Measurements from ENCODE around the gene NCAM2.

The NCAM2 gene

DNA sequence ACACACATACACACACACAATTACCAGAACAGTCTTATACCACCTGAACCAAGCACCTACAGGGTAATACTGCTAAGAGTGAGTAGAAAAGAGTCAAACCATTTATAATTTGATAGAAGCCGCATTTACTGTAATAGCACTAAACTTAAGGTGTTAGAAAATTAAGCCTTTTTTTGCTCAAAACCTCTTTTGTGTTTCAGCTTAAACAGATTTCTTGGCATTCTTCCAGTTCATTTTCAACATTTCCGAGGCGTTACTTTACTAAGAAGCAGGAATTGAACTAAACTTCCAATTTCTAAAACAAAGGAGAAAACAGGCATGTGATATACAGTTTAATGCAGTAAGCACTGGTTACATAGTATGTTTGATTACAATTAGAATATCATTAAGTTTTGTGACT is 387.2 kb downstream of the NCAM2 start:
- Histone ChIP-seq H3K4me3 (ENCODE audit: low read length) (no peak overlapping the region), H3K23ac (ENCODE audit: low read length) (no peak overlapping the region), H2BK15ac (replicated peaks; ENCODE audit: low read depth) (no peak overlapping the region), H3K56ac (ENCODE audit: low read length) (no peak overlapping the region), H2AK5ac (ENCODE audit: low read length) (no peak overlapping the region), H3K27me3 (ENCODE audit: insufficient read depth, low read length, poor library complexity) (no peaks in the 10 kb centered on the region), H3K79me1 (ENCODE audit: low read length) (no peaks in the 10 kb centered on the region), H3K18ac (ENCODE audit: low read length) (no peak overlapping the region), H3K27ac (ENCODE audit: low read depth, low read length) (no peak overlapping the region), H3K4me1 (ENCODE audit: control insufficient read depth, low read depth, low read length) (no peaks in the 10 kb centered on the region), H3K79me2 (ENCODE audit: control insufficient read depth, insufficient read depth, low read length) (no peaks in the 10 kb centered on the region), H4K8ac (ENCODE audit: low read depth, low read length) (no peak overlapping the region), H3K4me2 (ENCODE audit: low read length) (no peak overlapping the region), H2BK5ac (ENCODE audit: low read length) (no peak overlapping the region), H4K5ac (ENCODE audit: low read length) (no peak overlapping the region), H2BK120ac (ENCODE audit: low read depth, low read length) (no peak overlapping the region), H3K4ac (ENCODE audit: low read depth, low read length) (no peak overlapping the region), H3K9ac (ENCODE audit: low read length) (no peak overlapping the region), H3K36me3 (ENCODE audit: control insufficient read depth, insufficient read depth, low read length) (no peaks in the 10 kb centered on the region)
- no CpG with 5 or more reads among the region's 3 CpGs for WGBS (ENCODE audit: extremely low coverage, insufficient coverage, low lambda C conversion rate)
- DNase-seq: no peak

DNA sequence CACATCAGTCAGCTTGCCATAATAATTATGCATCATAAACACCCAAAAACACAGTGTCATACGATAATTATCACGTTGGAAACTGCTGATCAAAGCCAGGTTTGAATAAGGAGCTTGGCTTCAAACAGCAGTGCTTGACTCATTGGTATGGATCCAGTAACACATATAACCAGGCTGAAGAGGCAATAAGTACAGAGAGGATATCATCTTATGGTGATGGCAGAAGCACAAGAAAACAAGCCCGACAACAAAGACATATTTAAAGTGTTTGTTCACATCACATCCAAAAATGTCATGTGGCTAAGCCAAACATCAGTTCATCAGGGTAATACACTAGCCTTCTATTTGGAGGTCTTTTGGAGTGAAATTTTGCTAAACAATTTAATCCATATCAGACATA is 389.7 kb downstream of the NCAM2 start:
- H3K9ac ChIP-seq (ENCODE audit: low read length): no peak overlapping the region
- H3K4me2 ChIP-seq (ENCODE audit: low read length): no peak overlapping the region
- H2BK5ac ChIP-seq (ENCODE audit: low read length): no peak overlapping the region
- H2AK5ac ChIP-seq (ENCODE audit: low read length): no peak overlapping the region
- H2BK15ac ChIP-seq (replicated peaks; ENCODE audit: low read depth): no peak overlapping the region
- H3K4me3 ChIP-seq (ENCODE audit: low read length): no peak overlapping the region
- no peak overlapping the region for H3K4ac ChIP-seq (ENCODE audit: low read depth, low read length)
- H3K79me1 ChIP-seq (ENCODE audit: low read length): no peaks in the 10 kb centered on the region
- H3K79me2 ChIP-seq (ENCODE audit: control insufficient read depth, insufficient read depth, low read length): no peaks in the 10 kb centered on the region
- no peak overlapping the region for H3K18ac ChIP-seq (ENCODE audit: low read length)
- H2BK120ac ChIP-seq (ENCODE audit: low read depth, low read length): no peak overlapping the region
- H3K23ac ChIP-seq (ENCODE audit: low read length): no peak overlapping the region
- no CpG with 5 or more reads among the region's 3 CpGs for WGBS (ENCODE audit: extremely low coverage, insufficient coverage, low lambda C conversion rate)
- H3K4me1 ChIP-seq (ENCODE audit: control insufficient read depth, low read depth, low read length): no peaks in the 10 kb centered on the region
- H3K36me3 ChIP-seq (ENCODE audit: control insufficient read depth, insufficient read depth, low read length): no peaks in the 10 kb centered on the region
- DNase-seq: no peak
- no peak overlapping the region for H4K8ac ChIP-seq (ENCODE audit: low read depth, low read length)
- no peaks in the 10 kb centered on the region for H3K27me3 ChIP-seq (ENCODE audit: insufficient read depth, low read length, poor library complexity)
- no peak overlapping the region for H4K5ac ChIP-seq (ENCODE audit: low read length)
- H3K56ac ChIP-seq (ENCODE audit: low read length): no peak overlapping the region
- H3K27ac ChIP-seq (ENCODE audit: low read depth, low read length): no peak overlapping the region

DNA sequence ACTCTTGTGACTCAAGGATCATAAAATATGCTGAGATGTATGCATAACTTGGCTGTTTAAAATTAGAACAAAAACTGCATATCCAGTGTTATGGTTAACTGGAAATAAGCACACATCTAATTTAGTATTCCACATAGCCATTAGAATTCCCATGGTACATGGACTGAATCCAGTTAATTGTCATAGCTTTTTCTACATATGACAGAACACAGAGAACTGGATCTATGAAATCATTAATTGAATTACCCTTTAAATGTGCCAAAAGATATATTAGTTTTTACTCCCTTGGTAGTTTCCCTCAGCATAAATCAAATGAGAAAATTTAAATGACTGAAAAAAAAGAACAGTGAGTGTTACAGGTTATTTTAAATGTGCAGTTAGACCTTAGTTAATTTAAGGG is 395.9 kb downstream of the NCAM2 start:
- Histone ChIP-seq H3K18ac (ENCODE audit: low read length) (no peak overlapping the region), H3K36me3 (ENCODE audit: control insufficient read depth, insufficient read depth, low read length) (no peaks in the 10 kb centered on the region), H3K27me3 (ENCODE audit: insufficient read depth, low read length, poor library complexity) (no peaks in the 10 kb centered on the region), H3K79me2 (ENCODE audit: control insufficient read depth, insufficient read depth, low read length) (no peaks in the 10 kb centered on the region), H3K79me1 (ENCODE audit: low read length) (no peaks in the 10 kb centered on the region), H2AK5ac (ENCODE audit: low read length) (no peak overlapping the region), H4K8ac (ENCODE audit: low read depth, low read length) (no peak overlapping the region), H3K23ac (ENCODE audit: low read length) (no peak overlapping the region), H3K4me1 (ENCODE audit: control insufficient read depth, low read depth, low read length) (no peaks in the 10 kb centered on the region), H3K9ac (ENCODE audit: low read length) (no peak overlapping the region), H3K27ac (ENCODE audit: low read depth, low read length) (no peak overlapping the region), H2BK120ac (ENCODE audit: low read depth, low read length) (no peak overlapping the region), H2BK5ac (ENCODE audit: low read length) (no peak overlapping the region), H3K4me2 (ENCODE audit: low read length) (no peak overlapping the region), H4K5ac (ENCODE audit: low read length) (no peak overlapping the region), H3K4ac (ENCODE audit: low read depth, low read length) (no peak overlapping the region), H2BK15ac (replicated peaks; ENCODE audit: low read depth) (no peak overlapping the region), H3K56ac (ENCODE audit: low read length) (no peak overlapping the region), H3K4me3 (ENCODE audit: low read length) (no peak overlapping the region)
- DNase-seq: no peak

DNA sequence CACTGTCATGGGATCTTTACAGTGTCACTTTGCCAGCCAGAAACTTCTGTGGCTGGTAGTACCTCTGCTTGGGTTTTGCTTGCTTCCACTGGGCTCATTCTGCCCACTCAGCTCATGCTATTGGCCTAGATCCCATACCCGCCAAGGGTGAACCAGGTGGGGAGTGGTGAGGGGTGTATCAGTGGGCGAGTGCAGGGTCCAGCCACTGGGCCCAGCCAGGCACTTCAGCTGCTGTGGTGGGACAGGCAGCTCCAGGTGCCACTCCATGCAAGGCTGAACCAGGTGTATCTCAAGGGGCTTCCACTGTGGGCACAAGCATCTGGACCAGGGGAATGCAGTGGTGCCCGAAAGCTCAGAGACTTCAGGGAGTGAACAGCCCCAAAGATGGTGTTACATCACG is 398.2 kb downstream of the NCAM2 start:
- Histone ChIP-seq H3K27me3 (ENCODE audit: insufficient read depth, low read length, poor library complexity) (no peaks in the 10 kb centered on the region), H3K79me1 (ENCODE audit: low read length) (no peaks in the 10 kb centered on the region), H2BK15ac (replicated peaks; ENCODE audit: low read depth) (no peak overlapping the region), H3K18ac (ENCODE audit: low read length) (no peak overlapping the region), H2AK5ac (ENCODE audit: low read length) (no peak overlapping the region), H4K8ac (ENCODE audit: low read depth, low read length) (no peak overlapping the region), H3K23ac (ENCODE audit: low read length) (no peak overlapping the region), H3K4me3 (ENCODE audit: low read length) (no peak overlapping the region), H3K79me2 (ENCODE audit: control insufficient read depth, insufficient read depth, low read length) (no peaks in the 10 kb centered on the region), H3K4me1 (ENCODE audit: control insufficient read depth, low read depth, low read length) (no peaks in the 10 kb centered on the region), H2BK5ac (ENCODE audit: low read length) (no peak overlapping the region), H3K36me3 (ENCODE audit: control insufficient read depth, insufficient read depth, low read length) (no peaks in the 10 kb centered on the region), H2BK120ac (ENCODE audit: low read depth, low read length) (no peak overlapping the region), H3K4ac (ENCODE audit: low read depth, low read length) (no peak overlapping the region), H4K5ac (ENCODE audit: low read length) (no peak overlapping the region), H3K9ac (ENCODE audit: low read length) (no peak overlapping the region), H3K27ac (ENCODE audit: low read depth, low read length) (no peak overlapping the region), H3K56ac (ENCODE audit: low read length) (no peak overlapping the region), H3K4me2 (ENCODE audit: low read length) (no peak overlapping the region)
- no CpG with 5 or more reads among the region's 4 CpGs for WGBS (ENCODE audit: extremely low coverage, insufficient coverage, low lambda C conversion rate)
- DNase-seq: no peak

DNA sequence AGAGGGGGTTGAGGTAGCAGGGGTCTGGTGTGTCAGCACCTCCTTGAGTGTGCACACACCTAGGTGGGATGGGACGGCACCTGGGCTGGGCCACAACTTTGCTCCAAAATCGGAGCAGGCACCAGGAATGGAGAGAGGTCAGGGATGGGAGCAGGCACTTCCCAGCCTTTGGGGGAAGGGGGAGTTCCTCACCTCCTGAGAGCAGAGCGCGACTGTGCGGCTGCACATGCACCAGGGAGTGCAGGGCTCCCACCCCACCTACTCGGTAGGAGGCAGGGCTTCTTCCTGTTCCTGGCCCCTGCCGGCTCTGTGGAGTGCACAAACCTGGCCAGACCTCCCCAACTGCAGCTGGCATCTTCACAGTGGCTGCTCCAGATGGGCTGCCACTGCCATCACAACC is 399.3 kb downstream of the NCAM2 start:
- Histone ChIP-seq H2BK15ac (replicated peaks; ENCODE audit: low read depth) (no peak overlapping the region), H3K4ac (ENCODE audit: low read depth, low read length) (no peak overlapping the region)
- WGBS (ENCODE audit: extremely low coverage, insufficient coverage, low lambda C conversion rate): no CpG with 5 or more reads among the region's 7 CpGs

DNA sequence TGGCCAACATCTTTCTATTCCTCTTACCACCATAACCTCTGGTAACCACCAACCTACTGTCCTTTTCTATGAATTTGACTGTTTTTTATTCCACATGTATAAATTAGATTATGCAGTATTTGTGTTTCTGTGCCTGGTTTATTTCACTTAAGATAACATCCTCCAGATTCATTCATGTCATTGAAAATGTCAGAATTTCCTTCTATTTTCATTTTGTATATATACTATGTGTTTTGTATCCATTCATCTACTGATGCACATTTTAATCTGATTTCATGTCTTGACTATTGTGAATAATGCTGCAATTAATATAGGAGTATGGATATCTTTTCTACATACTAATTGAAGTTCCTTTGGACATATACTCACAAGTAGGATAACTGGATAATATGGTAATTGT is 403.2 kb downstream of the NCAM2 start:
- Histone ChIP-seq H3K4ac (ENCODE audit: low read depth, low read length) (no peak overlapping the region), H3K56ac (ENCODE audit: low read length) (no peak overlapping the region), H2AK5ac (ENCODE audit: low read length) (no peak overlapping the region), H2BK5ac (ENCODE audit: low read length) (no peak overlapping the region), H3K36me3 (ENCODE audit: control insufficient read depth, insufficient read depth, low read length) (no peaks in the 10 kb centered on the region), H2BK120ac (ENCODE audit: low read depth, low read length) (no peak overlapping the region), H4K8ac (ENCODE audit: low read depth, low read length) (no peak overlapping the region), H4K5ac (ENCODE audit: low read length) (no peak overlapping the region), H3K4me1 (ENCODE audit: control insufficient read depth, low read depth, low read length) (no peaks in the 10 kb centered on the region), H3K23ac (ENCODE audit: low read length) (no peak overlapping the region), H3K4me3 (ENCODE audit: low read length) (no peak overlapping the region), H2BK15ac (replicated peaks; ENCODE audit: low read depth) (no peak overlapping the region), H3K4me2 (ENCODE audit: low read length) (no peak overlapping the region), H3K27ac (ENCODE audit: low read depth, low read length) (no peak overlapping the region), H3K18ac (ENCODE audit: low read length) (no peak overlapping the region), H3K79me1 (ENCODE audit: low read length) (no peaks in the 10 kb centered on the region), H3K79me2 (ENCODE audit: control insufficient read depth, insufficient read depth, low read length) (no peaks in the 10 kb centered on the region), H3K27me3 (ENCODE audit: insufficient read depth, low read length, poor library complexity) (no peaks in the 10 kb centered on the region), H3K9ac (ENCODE audit: low read length) (no peak overlapping the region)
- DNase-seq: no peak

More for the DNA sequence above, 399.3 kb downstream of the NCAM2 start:
- H2BK5ac ChIP-seq (ENCODE audit: low read length): no peak overlapping the region
- no peak overlapping the region for H3K23ac ChIP-seq (ENCODE audit: low read length)
- H3K18ac ChIP-seq (ENCODE audit: low read length): no peak overlapping the region
- H3K79me1 ChIP-seq (ENCODE audit: low read length): no peaks in the 10 kb centered on the region
- H2BK120ac ChIP-seq (ENCODE audit: low read depth, low read length): no peak overlapping the region
- H4K8ac ChIP-seq (ENCODE audit: low read depth, low read length): no peak overlapping the region
- H3K27ac ChIP-seq (ENCODE audit: low read depth, low read length): no peak overlapping the region
- no peak overlapping the region for H3K4me2 ChIP-seq (ENCODE audit: low read length)
- H3K4me1 ChIP-seq (ENCODE audit: control insufficient read depth, low read depth, low read length): no peaks in the 10 kb centered on the region
- H3K56ac ChIP-seq (ENCODE audit: low read length): no peak overlapping the region
- no peaks in the 10 kb centered on the region for H3K79me2 ChIP-seq (ENCODE audit: control insufficient read depth, insufficient read depth, low read length)
- no peaks in the 10 kb centered on the region for H3K27me3 ChIP-seq (ENCODE audit: insufficient read depth, low read length, poor library complexity)
- no peaks in the 10 kb centered on the region for H3K36me3 ChIP-seq (ENCODE audit: control insufficient read depth, insufficient read depth, low read length)
- no peak overlapping the region for H3K4me3 ChIP-seq (ENCODE audit: low read length)
- H3K9ac ChIP-seq (ENCODE audit: low read length): no peak overlapping the region
- H2AK5ac ChIP-seq (ENCODE audit: low read length): no peak overlapping the region
- H4K5ac ChIP-seq (ENCODE audit: low read length): no peak overlapping the region
- no peak for DNase-seq
